DMS53 treated with DMSO at 0.1 percent for 48 hours (cell line): ENCODE data around the gene ANKRD30B.
"Not testable (repeated sequence)": the region's sequence is repeated elsewhere in the genome, so short reads cannot be mapped to it uniquely, and the experiment has no call there.

Experiments
- DNase-seq: peaks from one replicate; lab custom pipeline; 2025; ENCODE audit not compliant: unreplicated experiment; lab: John Stamatoyannopoulos, UW

Gene ANKRD30B

DNA sequence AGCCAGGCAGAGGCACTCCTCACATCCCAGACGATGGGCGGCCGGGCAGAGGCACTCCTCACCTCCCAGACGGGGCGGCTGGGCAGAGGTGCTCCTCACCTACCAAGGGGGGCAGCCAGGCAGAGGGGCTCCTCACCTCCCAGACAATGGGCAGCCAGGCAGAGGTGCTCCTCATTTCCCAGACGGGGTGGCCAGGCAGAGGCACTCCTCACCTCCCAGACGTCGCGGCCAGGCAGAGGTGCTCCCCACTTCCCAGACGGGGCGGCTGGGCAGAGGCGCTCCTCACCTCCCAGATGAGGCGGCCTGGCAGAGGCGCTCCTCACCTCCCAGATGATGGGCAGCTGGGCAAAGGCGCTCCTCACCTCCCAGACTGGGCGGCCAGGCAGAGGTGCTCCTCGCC lies 107.7 kb downstream of the ANKRD30B start:
- DNase-seq = not testable (repeated sequence)

- DNase-seq = not testable (repeated sequence)
Measured at GRCh38 chr18:14856256-14856655, 108.3 kb downstream of the ANKRD30B start.

- DNase-seq = not testable (repeated sequence)
Measured at GRCh38 chr18:14858514-14858913, 110.5 kb downstream of the ANKRD30B start.

- DNase-seq = not testable (repeated sequence)
Measured at GRCh38 chr18:14859995-14860394, 112.0 kb downstream of the ANKRD30B start.

GRCh38 chr18:14866426-14866825 lies 118.5 kb downstream of the ANKRD30B start:
- not testable (repeated sequence) for DNase-seq

- DNase-seq = not testable (repeated sequence)
Measured at GRCh38 chr18:14867988-14868387, 120.0 kb downstream of the ANKRD30B start.

DNA sequence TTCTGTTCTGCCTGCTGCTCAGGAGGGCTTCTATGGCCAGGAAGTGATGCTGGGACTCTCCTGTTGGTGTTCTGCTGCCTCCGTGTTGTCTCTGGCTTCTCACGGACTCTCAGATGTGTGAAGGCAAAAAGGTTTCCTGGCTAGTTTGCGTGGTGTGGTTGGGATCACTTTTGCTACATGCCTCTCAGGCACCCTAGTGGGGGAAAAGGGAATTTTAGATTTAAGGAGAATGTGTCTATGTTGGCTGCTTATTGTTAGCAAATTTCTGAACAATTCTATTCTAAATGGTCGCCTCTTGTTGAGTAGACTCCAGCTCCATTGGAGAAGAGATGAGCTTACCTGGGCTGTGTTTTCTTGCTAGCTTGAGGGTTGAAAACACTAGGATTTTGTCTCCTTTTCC lies 120.9 kb downstream of the ANKRD30B start:
- not testable (repeated sequence) for DNase-seq

DNA sequence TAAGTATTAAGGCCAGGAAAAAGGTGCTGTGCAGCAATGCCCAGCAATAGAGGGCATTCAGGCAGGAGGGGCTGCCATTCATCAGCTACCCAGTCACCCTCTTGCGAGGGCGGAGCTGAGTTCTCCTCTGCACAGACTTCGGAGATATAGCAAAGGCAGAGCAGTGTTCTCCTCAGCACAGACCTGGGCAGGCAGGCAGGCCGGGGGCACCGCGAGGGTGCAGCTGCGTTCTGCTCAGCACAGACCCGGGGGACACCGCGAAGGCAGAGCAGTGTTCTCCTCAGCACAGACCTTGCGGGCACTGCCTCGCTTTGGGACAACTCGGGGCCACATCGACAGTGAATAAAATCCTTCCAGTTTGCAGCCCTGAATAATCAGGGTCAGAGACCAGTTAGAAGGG lies 130.9 kb downstream of the ANKRD30B start:
- DNase-seq = not testable (repeated sequence)

DNA sequence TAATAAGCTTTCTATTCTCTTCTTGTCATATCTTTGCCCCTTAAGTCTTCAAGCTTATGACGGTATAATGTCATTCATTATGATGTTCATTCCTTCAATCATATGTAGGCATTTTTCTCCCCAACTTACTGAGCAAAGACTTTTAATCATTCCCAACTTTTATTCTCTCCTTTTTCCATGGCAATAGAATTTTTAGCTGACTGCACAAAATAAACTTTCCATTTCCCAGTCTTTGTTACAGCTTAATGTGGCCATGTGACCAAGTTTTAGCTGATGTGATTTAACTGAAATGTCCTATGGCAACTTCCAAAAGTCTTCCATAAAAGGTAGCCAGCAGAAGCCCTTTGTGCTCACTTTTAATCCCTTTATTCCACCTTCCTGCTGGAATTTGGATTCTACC lies 152.5 kb downstream of the ANKRD30B start:
- DNase-seq = no peak
